Heart right ventricle (tissue), 16 donors: ENCODE results near the gene CCDC92. TPM values are rescaled to one million over a fixed set of nuclear protein-coding genes. Genes with fewer than 3 reads are reported as not detected.

Experiments used
- ATAC-seq, 8 donors: fragments of 200-7000 bp; cut with Tn5 transposase; one replicate each; pipeline ENCODE4 v1.9.1; 2020; ENCODE audit warnings: mild to moderate bottlenecking in 8 of 8, moderate library complexity in 8 of 8, moderate number of reproducible peaks in 1 of 8
- DNase-seq, 2 donors: peaks; one replicate each; pipeline ENCODE4 v3.0.0-alpha.2; 2020
- H3K27ac ChIP-seq, 10 donors: fragments of 200-600 bp; sonication (generic) in 2 of 10; one replicate each; pipeline versions ENCODE4 v1.5.0 to v1.8.0; 2020 to 2022; ENCODE audit warnings: mild to moderate bottlenecking in 3 of 10
- H3K27me3 ChIP-seq, 7 donors: fragments of 200-600 bp; one replicate each; pipeline ENCODE4 v1.8.0; 2021 to 2022; ENCODE audit warnings: mild to moderate bottlenecking in 2 of 7
- H3K36me3 ChIP-seq, 9 donors: fragments of 200-600 bp; sonication (generic) in 1 of 9; one replicate each; pipeline versions ENCODE4 v1.5.0 to v1.8.0; 2020 to 2022; ENCODE audit warnings: mild to moderate bottlenecking in 2 of 9
- H3K4me1 ChIP-seq, 9 donors: fragments of 200-600 bp; sonication (generic) in 1 of 9; one replicate each; pipeline versions ENCODE4 v1.5.0 to v1.8.0; 2020 to 2022; ENCODE audit warnings: mild to moderate bottlenecking in 4 of 9
- H3K4me3 ChIP-seq, 10 donors: fragments of 200-600 bp; sonication (generic) in 2 of 10; one replicate each; pipeline versions ENCODE4 v1.5.0 to v1.8.0; 2020 to 2022; ENCODE audit warnings: mild to moderate bottlenecking in 7 of 10, moderate library complexity in 2 of 10
- H3K9me3 ChIP-seq, 11 donors: fragments of 200-600 bp in 10 of 11; sonication (generic) in 2 of 11; one replicate each; pipeline versions ENCODE4 v1.5.0 to v1.8.0; 2013 to 2022; ENCODE audit warnings: mild to moderate bottlenecking in 2 of 11, control low read depth in 1 of 11, moderate library complexity in 1 of 11
- CTCF ChIP-seq, 9 donors: fragments of 200-600 bp; sonication (generic) in 2 of 9; IDR thresholded peaks; one replicate each; pipeline versions ENCODE4 v1.5.0 to v1.8.0; 2021 to 2022; ENCODE audit warnings: antibody characterized with exemption in 9 of 9, mild to moderate bottlenecking in 5 of 9, moderate library complexity in 1 of 9
- WGBS, 2 donors: extraction: QIAGEN DNeasy Blood & Tissue Kit; methylation state at CpG; one replicate each; pipeline ENCODE4 v1.1.7; 2013; ENCODE audit warnings: inconsistent platforms in 1 of 2; 5-methylcytosine and 5-hydroxymethylcytosine counted together
- intact Hi-C, 10 donors: fragments of 100-400 bp; cut with DNase I; formaldehyde crosslinking; loops; one replicate each; pipeline versions ENCODE4 v1.11.1 to v1.14.2; 2022
- polyA plus RNA-seq, 2 donors: library from polyadenylated mRNA; stranded (reverse); fragments of 200-250 nt; gene quantifications; one replicate each; pipeline ENCODE4 v1.2.3, GENCODE V29; 2013
- total RNA-seq, 10 donors: library from RNA; stranded (reverse); fragmentation: NEBNext Ultra II Directional in 3 of 10; extraction: Animal tissue kit (Norgen Biotek cat#: 25700) in 3 of 10; gene quantifications; one replicate each; pipeline versions ENCODE4 v1.2.1 to v1.2.4, GENCODE V29; 2021 to 2023
- donor health status: Arrhythmogenic right ventricular cardiomyopathy.
- donor health status: ischemic (EF 13 %, LVEDD 7.1; RV severe dilation, severe dysfunction).
- donor health status: healthy with polysubstance abuse.
- donor health status: DM: no; HTN: yes; CAD: no.
- donor health status: DM: no; HTN: no; CAD: no.
- donor health status: ischemic (EF 25% LVEDD 6.9; RV normal size, moderate dysfunction).
- donor health status: ischemic (EF 25% LVEDD 5.7; RV mildly dilated, moderate dysfunction).
- donor health status: healthy.
- donor health status: DM: yes; HTN: yes; CAD: no.
- donor health status: Ischemic cardiomyopathy.
- donor health status: ischemic (EF 35%, LVEDD 5.7; RV mildly dilated, moderate dysfunction).
- donor health status: nonischemic (EF 11% LVEDD 7.7; RV severe dilation, severe dysfunction).
- donor health status: DM: yes; HTN: yes; CAD: no.
- donor health status: PGD.
- donor health status: ischemic (EF 29% LVEDD 5.4; RV normal size, mild dysfunction).
- donor health status: nonischemic (EF 23%, LVEDD 6.1; RV moderate dilation, normal function).

Gene CCDC92
- total and polyA plus RNA-seq, 12 donors: 38.5 to 77.1 (median 56.5) TPM

- intact Hi-C loops: loop anchor here in 7 of 10 donors (2.0 to 10.0 kb wide), 6 partner anchors 45 to 272 kb away; partner anchors contain the start of gene ATP6V0A2 (in 1 of the 7)
- DNase-seq: no peak
- Histone ChIP-seq H3K4me3 (no peak overlapping the region), H3K27ac (peak overlapping the region in 8 of 10 donors; percentile 16 to 72 (median 52)), H3K9me3 (no peaks in the 10 kb centered on the region), H3K36me3 (peaks cover 0 to 55% (median 4%) of the 10 kb centered on the region in 9 donors), H3K27me3 (no peaks in the 10 kb centered on the region), H3K4me1 (peaks cover 28 to 93% (median 54%) of the 10 kb centered on the region in 9 donors)
- ATAC-seq: no peak
- TF ChIP-seq CTCF (IDR thresholded peaks at IDR 0.05): no peak
- WGBS, 2 donors: 76 to 77% methylated on average over 2 of the region's 2 CpGs
Measured at GRCh38 chr12:123987022-123987421, 14.4 kb upstream of the CCDC92 start.

DNA sequence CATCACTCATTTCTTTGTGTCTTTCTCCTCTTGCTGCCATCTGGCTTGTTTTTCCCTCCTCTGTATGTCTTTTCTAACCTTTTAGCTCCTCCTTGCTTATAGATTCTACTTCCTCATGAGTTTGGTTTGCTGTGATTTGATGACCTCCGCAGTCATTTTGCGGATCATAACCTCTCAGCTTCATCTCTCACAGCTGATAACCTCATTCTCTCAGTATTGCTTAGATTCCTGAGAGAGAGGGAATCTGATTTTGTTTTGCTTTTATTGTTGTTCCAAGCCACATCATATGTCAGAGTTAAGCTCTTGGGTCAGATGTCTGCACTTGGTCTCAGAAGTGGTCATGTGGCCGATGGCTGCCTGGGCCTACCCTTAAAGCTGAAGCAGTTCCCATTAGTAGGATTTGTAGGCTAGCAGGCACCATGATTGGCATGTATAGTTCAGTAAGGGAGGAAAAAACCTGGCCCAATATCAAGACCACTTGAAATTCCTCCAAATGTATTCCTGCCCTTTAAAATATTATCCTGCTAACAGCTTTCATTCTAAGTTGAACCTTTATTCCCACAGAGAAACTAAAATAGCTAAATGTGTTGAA, 13.8 kb upstream of the CCDC92 start:
- intact Hi-C loops: loop anchor here in 7 of 10 donors (2.0 to 10.0 kb wide), 6 partner anchors 46 to 272 kb away; partner anchors contain the start of gene ATP6V0A2 (in 1 of the 7)
- ATAC-seq: peak in 4 of 8 donors; percentile 27 to 46 (median 32)
- peak overlapping the region in 9 of 10 donors; percentile 5 to 72 (median 51) for H3K27ac ChIP-seq

DNA sequence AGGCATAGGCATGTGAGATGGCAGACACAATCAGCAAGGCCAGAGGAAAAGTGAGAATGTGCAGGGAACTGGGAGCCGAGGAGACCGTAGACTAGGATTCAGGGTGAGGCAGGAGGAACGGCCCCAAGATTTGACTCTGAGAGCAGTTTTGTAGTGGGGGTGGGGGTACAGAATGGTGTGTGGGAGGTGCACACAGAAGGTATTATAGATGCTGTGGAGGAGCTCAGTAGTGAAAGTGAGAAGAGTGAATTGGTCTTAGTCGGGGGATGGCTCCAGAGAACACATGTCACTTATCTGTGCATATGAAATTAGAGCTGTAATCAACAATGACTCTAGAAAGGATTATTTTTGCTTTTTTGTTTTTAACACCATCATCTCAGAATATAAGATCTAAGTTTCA, 12.3 kb upstream of the CCDC92 start:
- no peak overlapping the region for H3K4me3 ChIP-seq
- peaks cover 13 to 82% (median 36%) of the 10 kb centered on the region in 9 donors for H3K4me1 ChIP-seq
- TF ChIP-seq CTCF (IDR thresholded peaks at IDR 0.05): no peak
- no peak for DNase-seq
- peaks cover 0 to 53% (median 4%) of the 10 kb centered on the region in 9 donors for H3K36me3 ChIP-seq
- H3K27me3 ChIP-seq: no peaks in the 10 kb centered on the region
- intact Hi-C loops: loop anchor here in 8 of 10 donors (1.0 to 10.0 kb wide), 6 partner anchors 47 to 270 kb away; partner anchors contain the start of gene ATP6V0A2 (in 1 of the 8)
- 41 to 65% methylated on average over 4 of the region's 4 CpGs for WGBS, 2 donors
- H3K27ac ChIP-seq: peak overlapping the region in 1 of 10 donors; percentile 17
- peak in 2 of 8 donors; percentile 25 to 27 for ATAC-seq
- no peaks in the 10 kb centered on the region for H3K9me3 ChIP-seq

More for the DNA sequence above, 13.8 kb upstream of the CCDC92 start:
- peaks cover 27 to 95% (median 51%) of the 10 kb centered on the region in 9 donors for H3K4me1 ChIP-seq
- no peak for DNase-seq
- H3K4me3 ChIP-seq: no peak overlapping the region
- H3K9me3 ChIP-seq: no peaks in the 10 kb centered on the region
- no peak for TF ChIP-seq CTCF (IDR thresholded peaks at IDR 0.05)
- WGBS, 2 donors: 40 to 51% methylated on average over 3 of the region's 3 CpGs
- no peaks in the 10 kb centered on the region for H3K27me3 ChIP-seq
- peaks cover 0 to 51% (median 4%) of the 10 kb centered on the region in 9 donors for H3K36me3 ChIP-seq

DNA sequence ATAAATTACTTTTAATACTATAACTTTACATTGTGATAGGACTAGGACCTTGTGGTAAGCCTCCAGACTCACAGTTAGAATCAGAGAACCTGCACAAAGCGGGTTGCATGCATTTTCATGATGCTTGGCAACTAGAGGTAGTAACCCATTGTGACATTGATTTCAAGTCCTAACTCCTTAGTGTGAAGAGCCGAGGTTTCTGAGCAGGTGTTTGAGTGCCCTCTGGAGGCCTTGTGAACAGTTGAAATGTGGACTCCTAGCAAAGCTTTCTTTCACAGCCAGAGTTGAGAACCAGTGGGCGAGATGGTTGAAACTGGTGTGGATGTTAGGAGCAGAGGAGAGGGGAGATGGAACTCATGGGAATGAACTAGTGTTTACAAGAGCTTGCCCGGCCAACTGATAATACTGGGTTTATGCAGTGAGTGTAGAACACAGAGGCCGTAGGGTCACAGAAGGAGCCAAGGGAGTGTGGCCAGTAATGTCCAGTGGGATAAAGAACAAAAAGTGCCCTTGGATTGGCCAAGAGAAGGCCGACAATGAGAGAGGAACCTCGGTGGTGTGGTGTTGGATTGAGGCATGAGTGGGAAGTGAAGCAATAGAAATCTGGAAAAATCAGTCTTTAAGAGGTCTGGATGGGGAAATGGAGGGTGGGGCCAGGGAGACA, 11.3 kb upstream of the CCDC92 start:
- WGBS, 2 donors: 47 to 56% methylated on average over 7 of the region's 7 CpGs
- intact Hi-C loops: loop anchor here in 7 of 10 donors (1.0 to 10.0 kb wide), 5 partner anchors 77 to 269 kb away; partner anchors contain the start of gene ATP6V0A2 (in 1 of the 7)
- Histone ChIP-seq H3K27ac (peak overlapping the region in 1 of 10 donors; percentile 17), H3K36me3 (peaks cover 0 to 50% (median 4%) of the 10 kb centered on the region in 9 donors), H3K27me3 (no peaks in the 10 kb centered on the region), H3K9me3 (no peaks in the 10 kb centered on the region), H3K4me3 (no peak overlapping the region), H3K4me1 (peaks cover 10 to 72% (median 32%) of the 10 kb centered on the region in 9 donors)
- peak; percentile 34 to 79 (median 64) for TF ChIP-seq CTCF (IDR thresholded peaks at IDR 0.05)
- DNase-seq: peak in 1 of 2 donors; percentile 47
- ATAC-seq: peak; percentile 38 to 89 (median 78)
